Measurements from ENCODE around the gene ST3GAL6. TPM values are rescaled to one million over a fixed set of nuclear protein-coding genes. Genes with fewer than 3 reads are reported as not detected.

The ST3GAL6 gene
- total RNA-seq, 1 donor from 2014 or later = 2.7 TPM

- peaks cover 0 to 4% of the 10 kb centered on the region in 2 donors for H3K4me1 ChIP-seq
Observed at GRCh38 chr3:98768961-98769360, 5.8 kb downstream of the ST3GAL6 start.

GRCh38 chr3:98769448-98769847 lies 6.3 kb downstream of the ST3GAL6 start:
- no peak for DNase-seq (ENCODE audit: low spot score in 2 of 2)
- H3K4me1 ChIP-seq = no peaks in the 10 kb centered on the region
- no peaks in the 10 kb centered on the region for H3K27me3 ChIP-seq
- intact Hi-C loops (cut with DNase I) = no loop called here
- H3K36me3 ChIP-seq = no peaks in the 10 kb centered on the region
- TF ChIP-seq CTCF (IDR thresholded peaks at IDR 0.05) = no peak
- no peaks in the 10 kb centered on the region for H3K9me3 ChIP-seq
- no peak overlapping the region for H3K27ac ChIP-seq
- no peak overlapping the region for H3K4me3 ChIP-seq

More at GRCh38 chr3:98768961-98769360, 5.8 kb downstream of the ST3GAL6 start:
- H3K4me3 ChIP-seq = no peak overlapping the region
- intact Hi-C loops (cut with DNase I) = no loop called here
- H3K36me3 ChIP-seq = no peaks in the 10 kb centered on the region
- no peaks in the 10 kb centered on the region for H3K9me3 ChIP-seq
- TF ChIP-seq CTCF (IDR thresholded peaks at IDR 0.05) = no peak
- H3K27me3 ChIP-seq = no peaks in the 10 kb centered on the region
- no peak for DNase-seq (ENCODE audit: low spot score in 2 of 2)
- no peak overlapping the region for H3K27ac ChIP-seq

GRCh38 chr3:98770261-98771039 lies 7.3 kb downstream of the ST3GAL6 start:
- DNase-seq (ENCODE audit: low spot score in 2 of 2) = no peak
- H3K9me3 ChIP-seq = no peaks in the 10 kb centered on the region
- H3K4me3 ChIP-seq = no peak overlapping the region
- H3K4me1 ChIP-seq = no peaks in the 10 kb centered on the region
- H3K27me3 ChIP-seq = no peaks in the 10 kb centered on the region
- H3K36me3 ChIP-seq = no peaks in the 10 kb centered on the region
- TF ChIP-seq CTCF (IDR thresholded peaks at IDR 0.05) = no peak
- H3K27ac ChIP-seq = no peak overlapping the region
- intact Hi-C loops (cut with DNase I) = no loop called here

GRCh38 chr3:98772022-98772421 lies 8.9 kb downstream of the ST3GAL6 start:
- DNase-seq (ENCODE audit: low spot score in 2 of 2) = no peak
- TF ChIP-seq CTCF (IDR thresholded peaks at IDR 0.05) = no peak
- Histone ChIP-seq H3K27ac (no peak overlapping the region), H3K36me3 (no peaks in the 10 kb centered on the region), H3K4me1 (peaks cover 0 to 5% of the 10 kb centered on the region in 2 donors), H3K27me3 (no peaks in the 10 kb centered on the region), H3K4me3 (no peak overlapping the region), H3K9me3 (no peaks in the 10 kb centered on the region)
- intact Hi-C loops (cut with DNase I) = no loop called here

GRCh38 chr3:98775459-98776139 lies 12.5 kb downstream of the ST3GAL6 start:
- Histone ChIP-seq H3K4me1 (peaks cover 13 to 33% of the 10 kb centered on the region in 2 donors), H3K27me3 (no peaks in the 10 kb centered on the region), H3K27ac (peak overlapping the region in 1 of 2 donors; percentile 76)

More at GRCh38 chr3:98775459-98776139, 12.5 kb downstream of the ST3GAL6 start:
- Histone ChIP-seq H3K4me3 (no peak overlapping the region), H3K36me3 (no peaks in the 10 kb centered on the region), H3K9me3 (no peaks in the 10 kb centered on the region)
- no peak for TF ChIP-seq CTCF (IDR thresholded peaks at IDR 0.05)
- intact Hi-C loops (cut with DNase I) = loop anchor here (2.0 to 5.0 kb wide), 2 partner anchors 43 to 88 kb away; no protein-coding TSS in a partner anchor
- DNase-seq (ENCODE audit: low spot score in 2 of 2) = no peak

All from ascending aorta (tissue), 2 donors.